A673 (cell line): ENCODE measurements around the gene H2BK1. TPM values are rescaled to one million over a fixed set of nuclear protein-coding genes. Genes with fewer than 3 reads are reported as not detected.

ENCODE experiments used
- BruUV-seq: library from RNA; stranded (reverse); fragments of 400-500 nt; replicated peaks from 2 replicates; lab custom pipeline; 2021; lab: Mats Ljungman, UMichigan
- CTCF ChIA-PET: fragments of 300-600 bp; sonication (Branson Sonifier 250); formaldehyde crosslinking; loops from one replicate; lab custom pipeline; 2022; ENCODE audit warnings: antibody characterized with exemption; lab: Charles Lee
- POLR2A ChIA-PET: fragments of 300-600 bp; sonication (Branson Sonifier 250); formaldehyde crosslinking; loops from one replicate; lab custom pipeline; 2022; ENCODE audit warnings: antibody characterized with exemption; ENCODE audit not compliant: low non-redundant PET; lab: Charles Lee
- DNase-seq: peaks from one replicate; pipeline ENCODE4 v3.0.0-alpha.2; 2015; ENCODE audit warnings: low spot score
- H3K27ac ChIP-seq: fragments of 200-600 bp; sonication (generic); 2 replicates; pipeline ENCODE4 v1.5.1; 2016; ENCODE audit warnings: mixed run types, low read depth, mild to moderate bottlenecking, mixed read lengths, antibody characterized with exemption, low read length; ENCODE audit not compliant: poor library complexity, severe bottlenecking
- H3K27me3 ChIP-seq: fragments of 200-600 bp; sonication (generic); replicated peaks from 2 replicates; pipeline ENCODE4 v1.6.1; 2017; ENCODE audit warnings: mixed run types, low read depth, mild to moderate bottlenecking, mixed read lengths, antibody characterized with exemption, low read length; ENCODE audit not compliant: insufficient read depth, poor library complexity
- H3K36me3 ChIP-seq: fragments of 200-600 bp; sonication (generic); 2 replicates; pipeline ENCODE4 v1.6.1; 2016; ENCODE audit warnings: mixed run types, mild to moderate bottlenecking, mixed read lengths, antibody characterized with exemption, low read length; ENCODE audit not compliant: insufficient read depth, poor library complexity, severe bottlenecking
- H3K4me1 ChIP-seq: fragments of 200-600 bp; sonication (generic); 2 replicates; pipeline ENCODE4 v1.6.1; 2017; ENCODE audit warnings: mixed run types, mild to moderate bottlenecking, mixed read lengths, antibody characterized with exemption, low read length; ENCODE audit not compliant: insufficient read depth, poor library complexity, severe bottlenecking
- H3K4me3 ChIP-seq: fragments of 200-600 bp; sonication (generic); 2 replicates; pipeline ENCODE4 v1.5.1; 2016; ENCODE audit warnings: low read depth, mixed run types, mild to moderate bottlenecking, mixed read lengths, low read length; ENCODE audit not compliant: poor library complexity, severe bottlenecking
- H3K9me3 ChIP-seq: fragments of 200-600 bp; sonication (generic); 2 replicates; pipeline ENCODE4 v1.6.1; 2016; ENCODE audit warnings: mixed run types, low read depth, mild to moderate bottlenecking, mixed read lengths, antibody characterized with exemption, low read length; ENCODE audit not compliant: poor library complexity, severe bottlenecking
- CTCF ChIP-seq: fragments of 300-800, 200-600 bp; sonication (generic); conservative IDR thresholded peaks from 2 replicates; pipeline ENCODE4 v1.5.1; 2017; ENCODE audit warnings: low read depth, mild to moderate bottlenecking, antibody characterized with exemption, low read length, moderate library complexity, mixed read lengths
- EZH2 ChIP-seq: fragments of 200-600 bp; sonication (generic); IDR thresholded peaks from 2 replicates; pipeline ENCODE4 v1.6.1; 2017; ENCODE audit warnings: borderline replicate concordance, low read depth, mild to moderate bottlenecking, mixed read lengths, antibody characterized with exemption, low read length; ENCODE audit not compliant: poor library complexity, severe bottlenecking
- intact Hi-C: fragments of 100-400 bp; cut with micrococcal nuclease; formaldehyde crosslinking; loops from one replicate; pipeline ENCODE4 v1.10.0; 2022; ENCODE audit not compliant: unreplicated experiment
- total RNA-seq: library from RNA; stranded (reverse); gene quantifications from 2 replicates; pipeline ENCODE4 v1.2.3, GENCODE V29; 2021

The H2BK1 gene
- total RNA-seq, 1 experiment from 2014 or later: not detected

- TF ChIP-seq EZH2 (no peak), CTCF (no peak)
- ChIA-PET POLR2A (no interaction called here), CTCF (no interaction called here)
- intact Hi-C loops: no loop called here
- BruUV-seq: no TSS peak
- Histone ChIP-seq H3K36me3 (no peaks in the 10 kb centered on the region), H3K9me3 (no peaks in the 10 kb centered on the region), H3K27ac (no peak overlapping the region), H3K4me1 (peaks cover 5% of the 10 kb centered on the region), H3K4me3 (no peak overlapping the region), H3K27me3 (peaks cover 28% of the 10 kb centered on the region)
- no peak for DNase-seq
Measured at GRCh38 chr7:151201344-151201743, 8.9 kb downstream of the H2BK1 start.

GRCh38 chr7:151198945-151199848 is 11.1 kb downstream of the H2BK1 start:
- peaks cover 5% of the 10 kb centered on the region for H3K4me1 ChIP-seq
- TF ChIP-seq EZH2 (no peak), CTCF (no peak)
- CTCF ChIA-PET: no interaction called here
- POLR2A ChIA-PET: no interaction called here
- peaks cover 19% of the 10 kb centered on the region for H3K27me3 ChIP-seq
- no peak overlapping the region for H3K4me3 ChIP-seq
- no peaks in the 10 kb centered on the region for H3K36me3 ChIP-seq
- no peak for DNase-seq
- no TSS peak for BruUV-seq
- H3K9me3 ChIP-seq: no peaks in the 10 kb centered on the region
- intact Hi-C loops: no loop called here
- no peak overlapping the region for H3K27ac ChIP-seq

GRCh38 chr7:151197932-151198331 is 12.4 kb downstream of the H2BK1 start:
- no TSS peak for BruUV-seq
- CTCF ChIA-PET: no interaction called here
- no peak for DNase-seq
- POLR2A ChIA-PET: no interaction called here
- intact Hi-C loops: no loop called here
- Histone ChIP-seq H3K36me3 (no peaks in the 10 kb centered on the region), H3K9me3 (no peaks in the 10 kb centered on the region), H3K4me1 (peaks cover 5% of the 10 kb centered on the region), H3K27ac (no peak overlapping the region), H3K4me3 (no peak overlapping the region), H3K27me3 (peaks cover 9% of the 10 kb centered on the region)
- no peak for TF ChIP-seq CTCF
- no peak for TF ChIP-seq EZH2
